HL-60 (cell line): ENCODE results near the gene AKAP6.

Experiments
- DNase-seq, 2 experiments: peaks; one replicate each; pipeline ENCODE4 v3.0.0-alpha.2; 2010 to 2020; ENCODE audit warnings: low read depth in 1 of 2, low spot score in 1 of 2
- H3K27ac ChIP-seq: fragments of 250-450 bp; sonication (Bioruptor Pico); replicated peaks from 2 replicates; pipeline ENCODE4 v1.5.1; 2020; ENCODE audit warnings: mild to moderate bottlenecking, moderate library complexity
- H3K27me3 ChIP-seq: fragments of 250-450 bp; sonication (Bioruptor Pico); 2 replicates; pipeline ENCODE4 v1.5.1; 2021; ENCODE audit warnings: mild to moderate bottlenecking, moderate library complexity; ENCODE audit not compliant: insufficient read depth, poor library complexity, severe bottlenecking
- H3K4me3 ChIP-seq: replicated peaks from 2 replicates; pipeline ENCODE4 v1.5.1; 2011; ENCODE audit warnings: mild to moderate bottlenecking, control low read depth, low read length; ENCODE audit not compliant: insufficient read depth
- CTCF ChIP-seq: IDR thresholded peaks from one replicate; pipeline ENCODE4 v1.5.1; 2011; ENCODE audit warnings: low read length, control low read depth, inconsistent platforms; ENCODE audit not compliant: insufficient read depth
- GABPA ChIP-seq: IDR thresholded peaks from 2 replicates; pipeline ENCODE4 v1.6.1; 2012; ENCODE audit warnings: low read depth
- POLR2AphosphoS5 ChIP-seq: IDR thresholded peaks from 2 replicates; pipeline ENCODE4 v1.6.1; 2012; ENCODE audit warnings: low read depth
- REST ChIP-seq: IDR thresholded peaks from 2 replicates; pipeline ENCODE4 v1.6.1; 2012; ENCODE audit warnings: low read depth; ENCODE audit not compliant: insufficient replicate concordance
- SPI1 ChIP-seq: IDR thresholded peaks from 2 replicates; pipeline ENCODE4 v1.6.1; 2012; ENCODE audit warnings: low read depth, mild to moderate bottlenecking, borderline replicate concordance

AKAP6 gene

GRCh38 chr14:32534145-32534544, 205.0 kb downstream of the AKAP6 start:
- Histone ChIP-seq H3K27me3 (no peaks in the 10 kb centered on the region), H3K4me3 (no peak overlapping the region), H3K27ac (no peak overlapping the region)
- TF ChIP-seq SPI1 (no peak), POLR2AphosphoS5 (no peak), CTCF (no peak), GABPA (no peak), REST (no peak)
- no peak for DNase-seq

GRCh38 chr14:32536175-32536574, 207.1 kb downstream of the AKAP6 start:
- DNase-seq, result no peak
- H3K27ac ChIP-seq, result no peak overlapping the region
- H3K4me3 ChIP-seq, result no peak overlapping the region
- no peaks in the 10 kb centered on the region for H3K27me3 ChIP-seq
- TF ChIP-seq CTCF, result no peak
- TF ChIP-seq POLR2AphosphoS5, result no peak
- TF ChIP-seq SPI1, result no peak
- no peak for TF ChIP-seq REST
- TF ChIP-seq GABPA, result no peak

GRCh38 chr14:32537166-32537565, 208.1 kb downstream of the AKAP6 start:
- Histone ChIP-seq H3K4me3 (no peak overlapping the region), H3K27ac (no peak overlapping the region), H3K27me3 (no peaks in the 10 kb centered on the region)
- TF ChIP-seq REST, result no peak
- TF ChIP-seq CTCF, result no peak
- TF ChIP-seq SPI1, result no peak
- TF ChIP-seq GABPA, result no peak
- TF ChIP-seq POLR2AphosphoS5, result no peak
- no peak for DNase-seq
